ENCODE results near the gene RFNG.

The RFNG gene

DNA sequence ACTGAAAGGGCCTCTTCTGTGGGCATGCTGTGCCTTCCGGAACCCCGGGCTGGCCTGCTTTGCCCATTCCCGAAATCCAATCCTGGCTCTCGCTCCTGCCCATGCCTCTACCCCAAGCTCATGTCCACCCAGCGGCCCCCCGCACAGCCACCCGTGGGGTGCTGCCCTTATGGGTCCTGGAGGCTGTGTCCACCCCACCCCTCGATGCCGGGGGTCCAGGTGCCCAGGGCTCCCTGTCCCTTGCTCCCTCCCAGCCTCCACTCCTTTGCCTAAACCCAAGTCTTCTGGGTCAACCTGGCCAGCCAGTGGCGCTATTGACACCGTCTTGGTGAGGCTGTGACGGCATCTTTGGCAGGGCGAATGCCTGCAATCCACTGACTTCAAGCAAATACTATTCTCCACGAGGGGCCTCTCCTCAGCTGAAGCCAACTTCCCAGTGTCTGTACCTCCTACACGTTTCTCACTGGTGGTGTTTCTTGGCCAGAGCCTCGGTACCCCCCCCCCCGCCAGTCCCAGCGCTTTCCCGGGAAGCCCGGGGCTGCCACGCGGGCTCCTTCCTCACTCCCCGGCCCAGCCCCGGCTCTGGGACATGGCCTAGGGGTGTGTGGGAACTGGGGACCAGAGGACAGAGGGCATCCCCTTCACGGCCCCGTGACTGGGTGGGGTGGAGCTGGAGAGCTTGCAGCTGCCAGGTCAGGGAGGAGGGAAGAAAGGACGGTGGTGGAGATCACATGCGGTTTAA, 26.2 kb upstream of the RFNG start:
- DNase-seq (ENCODE audit: low spot score), result no peak

DNA sequence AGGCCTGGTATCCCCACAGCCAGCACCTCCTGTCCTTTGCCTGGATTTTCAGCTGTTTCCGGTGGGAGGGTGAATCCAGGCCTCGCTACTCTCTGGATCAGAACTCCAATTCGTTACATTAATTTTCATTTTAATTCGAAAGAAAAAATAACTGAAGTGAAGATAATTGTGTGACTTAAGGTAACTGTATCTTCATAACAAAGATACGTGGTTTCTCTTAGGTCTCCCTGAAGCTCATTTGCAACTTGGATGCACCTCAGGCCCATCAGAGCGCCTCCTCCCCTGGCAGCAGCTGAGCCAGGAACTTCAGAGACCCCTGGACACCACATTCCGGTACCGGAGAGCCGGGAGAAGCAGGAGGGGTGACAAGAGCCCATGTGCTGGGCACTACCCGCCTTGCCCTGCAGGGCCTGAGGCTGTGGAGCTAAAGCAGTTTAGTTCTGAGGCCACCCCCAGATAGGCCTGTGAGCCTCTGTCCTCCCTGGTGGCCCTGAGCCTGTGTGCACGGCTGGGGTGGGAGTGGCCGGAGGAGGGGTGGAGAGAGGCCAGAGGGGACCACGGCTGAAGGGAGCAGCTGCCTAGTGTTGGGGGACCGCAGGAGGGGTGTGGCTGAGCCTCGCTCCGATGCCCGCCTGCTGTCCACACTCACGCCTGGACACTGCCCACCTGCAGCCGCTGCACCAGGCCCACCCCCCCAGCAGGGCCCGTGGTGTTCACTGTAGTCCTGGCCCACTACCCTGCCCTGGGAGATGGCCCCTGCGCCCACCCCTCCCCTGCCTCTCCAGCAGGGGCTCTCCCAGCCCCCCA, 25.4 kb upstream of the RFNG start:
- no peak for DNase-seq (ENCODE audit: low spot score)

DNA sequence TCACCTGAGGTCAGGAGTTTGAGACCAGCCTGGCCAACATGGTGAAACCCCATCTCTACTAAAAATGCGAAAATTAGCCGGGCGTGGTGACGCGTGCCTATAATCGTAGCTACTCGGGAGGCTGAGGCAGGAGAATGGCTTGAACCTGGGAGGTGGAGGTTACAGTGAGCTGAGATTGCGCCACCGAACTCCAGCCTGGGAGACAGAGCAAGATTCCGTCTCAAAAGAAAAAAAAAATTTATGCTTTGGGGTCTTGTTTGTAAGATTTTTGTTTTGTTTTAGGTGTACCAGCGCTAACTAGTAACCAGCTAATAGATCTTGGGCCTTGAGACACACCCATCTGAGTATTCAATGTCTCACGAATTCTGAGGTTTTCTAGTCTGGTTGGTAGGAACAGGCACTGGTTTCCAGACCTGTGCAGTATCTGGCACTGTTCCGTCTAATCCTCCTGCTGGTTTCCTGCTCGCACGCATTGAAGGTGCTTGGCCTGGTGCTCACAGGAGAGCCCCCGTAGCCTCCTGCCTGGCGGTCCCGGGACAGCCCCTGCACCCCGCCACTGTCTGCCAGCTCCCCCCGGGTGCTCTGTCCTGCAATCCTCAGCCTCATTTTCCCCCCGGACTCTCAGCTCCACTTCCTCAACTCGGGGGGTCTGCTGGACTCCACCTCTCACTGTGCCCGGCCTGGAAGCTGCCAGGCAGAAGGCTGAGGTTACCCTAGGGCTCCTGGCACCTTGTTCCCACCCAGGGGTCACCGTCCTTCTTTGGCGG, 24.6 kb upstream of the RFNG start:
- DNase-seq (ENCODE audit: low spot score), result no peak

DNA sequence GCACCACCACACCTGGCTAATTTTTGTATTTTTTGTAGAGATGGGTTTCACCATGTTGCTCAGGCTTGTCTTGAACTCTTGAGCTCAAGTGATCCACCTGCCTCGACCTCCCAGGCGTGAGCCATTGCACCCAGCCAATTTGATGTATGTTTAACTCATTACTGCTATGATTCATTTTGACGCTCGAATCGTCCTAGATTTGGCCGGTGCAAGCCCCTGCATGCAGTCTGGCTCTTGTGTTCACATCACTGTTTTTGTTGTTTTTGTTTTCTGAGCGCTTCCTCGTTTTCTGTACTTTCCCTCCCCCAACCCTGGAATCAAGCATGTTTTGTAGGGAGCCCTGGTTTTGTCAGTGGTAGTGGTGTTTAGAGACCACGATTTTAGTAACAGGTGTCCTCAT, 21.8 kb upstream of the RFNG start:
- DNase-seq (ENCODE audit: low spot score), result no peak

DNA sequence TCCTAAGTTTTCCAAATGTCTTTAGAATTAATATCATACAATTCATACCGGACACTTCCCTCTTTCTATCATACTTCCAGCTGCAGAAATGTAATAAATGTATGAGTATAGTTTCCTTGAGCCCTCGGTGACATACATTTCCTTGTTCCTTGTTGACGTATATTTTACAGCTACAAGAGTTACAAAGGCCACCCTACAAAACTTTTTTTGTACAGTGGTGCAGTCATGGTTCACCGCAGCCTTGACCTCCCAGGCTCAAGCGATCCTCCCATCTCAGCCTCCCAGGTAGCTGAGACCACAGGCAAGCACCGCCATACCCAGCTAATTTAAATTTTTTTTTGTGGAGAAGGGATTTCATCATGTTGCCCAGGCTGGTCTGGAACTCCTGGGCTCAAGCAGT, 21.2 kb upstream of the RFNG start:
- DNase-seq (ENCODE audit: low spot score), result no peak

DNA sequence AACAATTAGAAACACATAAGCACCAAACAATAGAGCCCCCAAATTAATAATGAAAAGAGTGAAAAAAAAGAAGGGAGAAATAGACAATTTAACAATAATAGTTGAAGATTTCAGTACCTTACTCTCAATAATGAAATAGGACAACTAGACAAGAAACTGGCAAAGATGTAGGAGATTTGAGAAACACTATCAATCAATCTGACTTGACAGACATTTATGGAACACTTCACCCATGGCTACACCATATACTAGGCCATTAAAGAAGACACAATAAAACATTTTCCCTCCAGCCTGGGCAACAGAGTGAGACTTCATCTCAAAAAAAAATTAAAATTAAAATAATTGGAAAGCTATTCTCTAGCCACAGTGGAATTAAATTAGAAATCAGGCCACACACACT, 19.0 kb upstream of the RFNG start:
- DNase-seq (ENCODE audit: low spot score), result no peak

DNA sequence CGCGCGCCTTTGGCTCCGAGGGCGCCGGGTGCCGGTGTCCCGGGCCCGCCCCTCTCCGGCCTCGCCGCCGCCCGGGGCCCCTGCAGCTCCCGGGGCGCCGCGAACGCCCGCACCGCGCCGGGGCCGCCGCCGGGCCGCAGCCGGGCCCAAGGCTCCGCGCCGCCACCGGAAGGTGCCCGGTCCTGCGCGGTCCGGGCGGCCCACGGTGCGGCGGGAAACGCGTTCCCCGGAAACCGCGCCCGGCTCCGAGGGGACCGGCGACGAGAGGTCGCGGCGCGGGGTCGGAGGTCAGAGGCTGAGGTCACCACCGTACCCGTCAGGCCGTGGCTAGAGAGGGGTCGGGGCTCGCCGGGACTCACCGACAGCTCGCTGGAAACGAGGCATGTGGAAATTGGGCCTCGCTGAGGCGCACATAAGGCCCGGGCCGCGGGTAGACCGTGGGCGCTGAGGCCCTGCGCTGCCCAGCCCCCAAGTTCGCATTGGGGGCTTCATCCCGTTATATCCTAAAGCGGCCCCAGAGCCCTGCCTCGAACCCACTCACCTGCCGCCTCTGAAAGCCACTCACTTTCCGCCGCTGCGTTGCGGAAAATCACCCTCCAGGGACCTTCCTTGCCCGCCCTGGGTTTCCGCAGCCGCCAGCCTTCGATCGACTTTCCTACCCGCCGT, 14.2 kb upstream of the RFNG start, which contains the start of gene DUS1L:
DUS1L (minus strand) TSS at position 167 of the 666 bp plus-strand sequence. CDS start 745 bp downstream, outside the sequence.
- peak; percentile 94 for DNase-seq (ENCODE audit: low spot score)

DNA sequence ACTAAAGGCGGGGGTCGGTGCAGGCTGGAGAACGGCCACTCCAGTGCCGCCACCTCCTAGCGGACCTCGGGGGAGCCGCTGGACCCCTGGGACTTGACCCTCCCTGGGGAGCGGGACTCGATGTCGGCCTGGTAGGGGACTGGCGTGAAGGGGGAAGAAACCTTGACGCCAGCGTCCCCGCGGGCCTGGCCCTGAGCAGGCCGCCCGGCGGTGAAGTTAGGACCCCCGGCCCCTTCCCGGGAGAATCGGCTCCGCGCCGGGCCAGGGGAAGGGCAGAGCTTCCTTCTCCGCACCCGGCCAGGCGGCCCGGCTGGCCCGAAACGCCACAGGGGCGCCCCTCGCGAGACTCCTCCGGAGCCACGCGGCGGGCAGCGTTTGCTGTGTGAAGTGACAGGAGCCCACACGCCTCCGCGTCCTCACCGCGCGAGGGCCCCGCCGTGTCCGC, 13.6 kb upstream of the RFNG start:
- DNase-seq (ENCODE audit: low spot score), result peak; percentile 27

DNA sequence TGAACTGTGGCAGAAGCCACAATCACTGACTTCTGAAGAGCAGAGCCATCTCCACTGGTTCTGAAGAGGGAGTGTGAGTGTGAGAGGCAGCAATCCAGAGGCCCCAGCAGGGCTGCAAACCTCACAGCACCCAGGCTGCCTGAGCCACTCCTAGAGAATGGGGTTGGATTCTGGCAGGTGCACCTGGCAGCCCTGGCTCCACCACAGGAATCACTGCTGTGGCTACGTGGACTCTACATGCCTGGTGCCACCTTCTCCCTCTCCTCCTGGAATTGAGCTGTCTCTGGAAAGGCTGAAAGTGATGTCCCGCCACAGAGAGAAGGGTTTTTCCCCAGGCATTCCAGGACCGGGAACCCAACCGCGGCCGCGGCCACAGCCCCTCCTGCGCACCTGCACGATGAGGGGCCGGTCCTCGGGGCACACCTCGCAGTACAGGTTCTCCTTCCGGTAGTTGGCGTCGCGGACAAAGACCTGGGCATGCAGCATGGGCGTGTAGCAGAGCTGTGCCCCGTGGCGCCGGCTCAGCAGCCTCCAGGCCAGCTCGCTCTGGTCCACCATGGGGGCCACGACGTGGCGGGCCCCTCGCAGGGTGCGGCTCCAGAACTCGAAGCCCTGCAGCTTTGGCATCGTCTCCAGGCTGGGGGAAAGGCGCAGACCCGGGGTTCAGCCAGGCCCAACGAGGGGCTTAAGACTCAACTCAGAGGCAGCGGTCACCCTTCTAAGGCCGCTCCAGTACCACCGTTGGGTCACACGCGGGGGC, 13.0 kb upstream of the RFNG start:
- DNase-seq (ENCODE audit: low spot score), result no peak

DNA sequence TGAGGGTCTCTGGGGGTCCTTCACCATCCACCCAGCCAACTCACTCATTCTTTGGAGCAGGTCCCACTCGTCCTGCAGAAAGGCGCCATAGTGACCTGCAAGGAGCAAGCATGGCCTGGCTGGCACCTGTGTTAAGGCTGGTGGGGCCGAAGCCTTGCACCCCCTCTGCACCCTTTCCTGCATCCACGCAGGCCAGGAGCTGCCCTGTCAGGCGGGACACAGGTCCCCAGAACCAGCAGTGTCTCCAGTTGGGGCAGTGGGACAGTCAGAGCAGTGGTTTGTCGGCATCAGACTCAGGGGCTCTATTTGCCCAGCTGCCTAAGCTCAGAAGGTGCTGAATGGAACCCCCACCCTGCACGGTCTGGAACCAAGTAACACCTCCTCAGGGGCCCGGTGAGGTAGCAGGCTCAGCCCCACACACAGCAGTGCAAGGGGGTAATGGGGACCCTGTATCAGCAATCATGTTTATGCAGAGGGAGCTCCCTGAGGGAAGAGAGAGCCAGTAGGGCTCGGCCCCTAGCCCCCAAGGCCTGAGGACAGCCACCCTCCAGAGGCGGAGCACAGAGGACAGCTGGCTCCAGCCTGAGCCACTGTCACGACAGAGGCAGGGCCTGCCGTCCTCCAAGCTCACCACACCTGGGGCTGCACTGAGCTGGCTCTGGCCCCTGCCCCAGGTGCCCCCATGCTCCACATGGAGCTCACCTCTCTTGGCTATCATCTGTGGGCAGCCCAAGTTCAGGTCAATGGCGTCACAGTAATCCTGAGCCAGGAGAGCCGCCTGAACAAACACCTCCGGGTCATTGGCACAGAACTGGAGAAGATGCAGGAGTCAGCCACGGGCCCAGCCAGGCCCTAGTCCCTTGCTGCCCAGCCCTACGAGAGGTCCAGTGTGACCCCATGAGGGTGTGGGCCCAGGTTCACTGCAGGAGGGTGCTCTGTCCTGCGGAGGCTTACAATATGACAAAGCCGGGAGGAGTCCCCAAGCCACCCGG, 12.1 kb upstream of the RFNG start:
- DNase-seq (ENCODE audit: low spot score), result no peak

DNA sequence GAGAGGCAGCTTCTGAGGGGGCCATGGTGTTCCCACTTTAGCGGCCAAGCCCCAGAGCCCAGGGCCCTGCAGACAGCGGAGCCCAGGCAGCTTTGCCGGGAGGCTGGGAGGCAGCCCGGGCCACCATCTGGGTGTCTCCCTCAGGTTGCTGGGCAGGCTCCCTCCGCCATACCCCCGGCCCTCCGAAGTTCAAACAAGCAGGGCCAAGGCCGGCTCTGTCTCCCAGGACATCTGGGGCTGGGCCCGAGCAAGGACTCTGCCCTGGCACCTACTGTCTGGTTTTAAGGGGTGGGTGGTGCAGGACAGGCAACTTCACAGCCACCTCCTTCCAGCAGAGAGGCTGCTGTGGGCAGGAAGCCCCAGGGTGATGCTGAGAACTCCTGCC, 11.4 kb upstream of the RFNG start:
- no peak for DNase-seq (ENCODE audit: low spot score)

DNA sequence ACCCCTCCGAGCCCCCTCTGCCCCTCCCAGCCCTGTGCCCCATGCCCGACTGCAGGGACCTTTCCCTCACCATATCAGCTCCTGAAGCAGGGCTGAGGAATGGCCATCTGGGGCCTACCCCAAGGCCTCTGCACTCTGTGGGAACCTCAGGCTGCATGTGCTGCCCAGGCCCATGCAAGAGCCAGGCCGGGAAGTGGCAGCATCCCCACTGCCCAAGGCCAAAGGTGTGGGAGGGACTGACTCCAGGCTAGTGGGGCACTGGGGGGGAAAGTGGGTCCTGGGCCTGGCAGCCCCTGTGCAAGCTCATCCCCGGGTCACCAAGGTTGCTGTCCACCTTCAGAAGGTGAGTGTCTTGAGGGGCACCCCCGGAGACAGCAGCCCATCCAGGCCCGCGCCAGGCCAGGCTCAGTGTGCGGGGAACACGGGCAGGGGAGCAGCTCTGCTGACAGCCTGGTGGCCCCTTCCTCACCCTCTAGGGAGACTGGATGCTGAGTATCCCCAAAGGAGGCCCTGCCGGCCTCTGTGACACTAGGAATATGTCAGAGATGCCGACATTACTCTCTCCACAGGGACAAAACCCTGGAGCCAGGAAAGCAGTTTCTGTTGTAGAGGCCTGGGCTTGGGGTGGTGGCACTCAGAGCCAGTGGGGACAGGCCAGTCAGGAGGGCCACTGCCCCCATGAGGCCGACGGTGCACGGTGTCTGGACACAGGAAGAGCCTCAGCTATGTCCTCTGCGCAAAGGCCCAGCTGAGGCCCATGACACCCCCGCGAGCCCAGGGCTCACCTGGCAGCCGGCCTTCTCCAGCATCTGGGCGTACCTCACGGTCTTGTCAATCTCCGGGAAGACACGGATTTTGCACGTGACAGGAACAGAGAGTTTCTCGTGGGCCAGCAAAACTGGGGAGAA, 10.7 kb upstream of the RFNG start:
- DNase-seq (ENCODE audit: low spot score), result no peak

DNA sequence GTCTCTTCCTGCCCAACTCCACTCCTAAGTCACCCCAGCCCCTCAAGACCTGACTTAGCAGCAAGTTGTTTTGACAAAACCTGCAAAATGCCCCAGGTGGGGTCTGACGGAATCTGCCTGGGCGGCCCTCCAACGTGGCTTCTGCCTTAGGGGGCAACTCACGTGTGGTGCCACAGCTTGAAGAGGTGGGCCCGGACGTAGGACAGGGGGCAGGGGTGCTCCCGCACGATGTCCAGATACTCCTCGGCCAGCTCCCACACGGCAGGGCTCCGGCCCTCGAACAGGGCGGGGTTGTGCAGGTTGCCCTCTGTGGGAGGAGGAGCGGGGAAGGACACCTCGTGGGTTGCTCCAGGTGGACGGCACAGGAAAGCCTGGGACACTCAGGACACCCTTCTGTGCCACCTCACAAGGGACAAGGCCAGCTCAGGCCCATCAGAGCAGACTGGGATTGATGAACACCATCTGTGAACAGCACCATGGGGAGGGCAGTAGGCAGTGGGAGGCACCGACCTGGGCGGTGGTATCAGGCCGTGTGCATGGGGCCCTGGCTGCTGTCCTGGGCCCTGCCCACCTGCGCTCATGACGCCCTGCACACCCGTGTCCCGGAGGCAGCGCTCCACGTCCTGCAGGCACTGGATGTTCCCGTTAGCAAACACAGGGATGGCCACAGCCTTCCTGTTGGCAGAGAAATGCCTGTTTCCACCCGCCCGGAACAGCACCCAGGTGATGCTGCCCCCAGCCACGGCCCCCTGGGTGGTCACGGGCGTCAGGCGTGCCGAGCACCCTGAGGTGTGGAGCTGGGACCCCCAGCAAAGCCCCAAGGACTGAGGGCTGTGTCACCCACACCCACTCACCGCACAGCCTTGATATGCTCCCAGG, 9.7 kb upstream of the RFNG start:
- DNase-seq (ENCODE audit: low spot score), result no peak

DNA sequence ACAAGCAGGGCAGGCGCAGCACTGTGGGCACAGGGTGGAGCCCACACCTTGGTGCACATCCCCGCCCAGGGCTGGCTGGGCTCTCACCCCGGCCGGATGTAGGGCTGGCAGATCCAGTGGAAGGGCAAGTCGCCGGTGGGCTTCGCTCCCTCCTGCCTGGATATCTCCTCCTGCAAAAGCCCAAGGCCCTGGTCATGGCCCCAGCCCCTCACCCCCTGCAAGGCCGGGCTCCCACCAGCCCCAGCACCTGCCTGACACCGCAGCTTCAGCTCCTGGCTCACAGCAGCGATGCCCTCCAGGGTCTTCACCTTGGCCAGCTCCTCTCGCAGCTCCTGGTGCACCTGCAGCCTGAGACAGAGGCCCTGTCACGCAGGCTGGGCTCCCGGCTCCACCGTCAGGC, 9.0 kb upstream of the RFNG start:
- DNase-seq (ENCODE audit: low spot score), result no peak

DNA sequence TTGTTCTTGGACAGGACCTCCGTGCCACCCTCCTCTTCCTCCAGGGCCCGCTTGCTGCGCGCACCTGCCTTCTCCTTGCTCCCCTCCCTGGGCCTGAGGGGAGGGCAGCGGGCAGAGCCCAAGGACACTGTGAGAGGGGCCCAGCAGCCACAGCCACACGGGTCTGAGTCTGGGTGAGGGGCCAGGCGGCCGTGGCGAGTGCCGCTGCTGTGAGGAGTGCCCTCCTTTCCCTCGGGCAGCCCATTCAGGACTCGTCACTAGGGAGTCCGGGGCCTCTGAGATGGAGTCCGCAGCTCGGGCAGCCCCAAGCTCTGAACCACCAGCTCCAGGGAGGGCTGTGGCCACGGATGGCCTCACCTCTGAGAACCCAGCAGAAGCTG, 8.4 kb upstream of the RFNG start:
- no peak for DNase-seq (ENCODE audit: low spot score)

DNA sequence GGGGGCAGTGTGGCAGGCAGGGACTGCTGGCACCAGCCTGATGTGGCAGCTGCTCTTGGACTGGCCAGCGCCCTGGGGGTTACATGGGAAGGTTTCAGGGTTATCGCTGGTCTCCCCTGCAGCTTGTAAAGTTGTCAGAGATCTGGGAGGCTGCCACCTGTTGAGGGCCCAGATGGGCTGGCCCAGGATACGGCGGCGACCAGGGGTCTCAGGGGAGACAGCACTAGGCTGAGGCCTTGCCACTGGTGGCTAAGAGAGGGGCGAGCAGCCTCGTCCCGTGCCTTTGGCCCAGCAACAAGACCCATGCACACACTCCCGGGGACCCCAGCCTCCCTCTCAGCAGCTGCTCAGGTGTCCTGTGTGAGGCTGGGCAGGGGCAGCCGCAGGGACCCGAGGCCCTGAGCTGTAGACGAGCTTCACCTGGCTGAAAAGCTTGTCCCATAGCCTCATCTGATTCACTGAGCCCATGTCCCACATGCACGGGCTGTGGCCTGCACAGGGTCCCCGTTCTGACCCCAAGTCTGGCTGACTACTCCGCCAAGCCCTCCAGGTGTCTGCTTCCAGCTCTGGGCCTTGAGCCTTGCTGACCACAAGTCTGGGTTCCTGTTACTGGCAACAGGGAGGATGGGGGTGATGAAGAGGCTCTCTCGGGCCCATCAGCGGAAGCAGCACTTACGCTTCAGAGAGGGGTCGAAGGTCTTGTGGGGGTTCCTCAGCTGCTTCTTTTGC, 7.8 kb upstream of the RFNG start:
- DNase-seq (ENCODE audit: low spot score), result no peak

DNA sequence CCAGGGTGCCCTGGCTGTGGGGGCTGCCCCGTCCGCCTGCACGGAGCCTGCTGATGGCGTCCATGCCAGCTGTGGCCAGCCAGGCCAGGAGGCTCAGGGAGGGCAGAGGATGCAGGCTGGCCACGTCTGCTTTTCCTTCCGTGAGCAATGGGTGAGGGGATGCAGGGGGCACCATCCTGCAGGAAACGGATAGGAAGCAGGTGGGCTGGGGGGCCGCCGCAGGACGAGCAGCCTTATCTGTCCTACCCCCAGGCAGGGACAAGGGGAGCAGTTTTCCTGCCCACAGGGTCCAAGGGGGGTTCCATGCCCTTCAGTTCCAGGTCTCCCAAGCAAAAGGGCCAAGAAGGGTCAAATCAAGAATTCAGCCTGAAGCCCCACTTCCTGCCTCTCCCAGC, 7.2 kb upstream of the RFNG start:
- no peak for DNase-seq (ENCODE audit: low spot score)
